Left renal cortex interstitium (tissue), 4 donors: ENCODE results near the gene COA5. TPM values are rescaled to one million over a fixed set of nuclear protein-coding genes. Genes with fewer than 3 reads are reported as not detected.
"Not testable (repeated sequence)": the region's sequence is repeated elsewhere in the genome, so short reads cannot be mapped to it uniquely, and the experiment has no call there.

Experiments
- DNase-seq, 4 donors: peaks; one replicate each; pipeline ENCODE4 v3.0.0-alpha.2; 2013; ENCODE audit warnings: low read depth in 4 of 4, low spot score in 2 of 4, missing footprints in 1 of 4
- polyA plus RNA-seq, 4 donors: library from polyadenylated mRNA; unstranded; fragments of 120-200 nt; gene quantifications; one replicate each; pipeline ENCODE4 v1.2.1, GENCODE V29; 2013; ENCODE audit not compliant: insufficient read length in 4 of 4

Gene COA5
- polyA plus RNA-seq, 4 donors: 78.7 to 89.1 (median 81.3) TPM

GRCh38 chr2:98607104-98607503, 1.2 kb downstream of the COA5 start:
- no peak for DNase-seq

DNA sequence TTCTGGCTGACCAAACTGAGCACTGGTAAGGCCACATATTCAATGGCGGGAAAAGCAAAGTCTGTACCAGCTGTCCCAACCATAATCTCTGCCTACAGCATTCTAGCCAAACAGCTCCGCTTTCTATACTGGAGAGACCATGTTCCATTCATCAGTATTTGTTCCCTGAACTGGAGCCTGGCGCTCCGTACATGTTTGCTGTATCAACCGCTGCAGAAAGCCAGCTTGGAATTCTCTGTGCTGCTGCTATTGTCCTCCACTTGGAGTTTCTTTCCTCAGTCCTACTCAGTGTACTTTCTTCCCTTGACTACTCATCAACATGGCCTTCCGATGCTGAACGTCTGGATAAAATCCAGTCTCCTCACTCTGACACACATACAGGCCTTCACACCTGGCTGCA, 1.9 kb downstream of the COA5 start:
- no peak for DNase-seq

DNA sequence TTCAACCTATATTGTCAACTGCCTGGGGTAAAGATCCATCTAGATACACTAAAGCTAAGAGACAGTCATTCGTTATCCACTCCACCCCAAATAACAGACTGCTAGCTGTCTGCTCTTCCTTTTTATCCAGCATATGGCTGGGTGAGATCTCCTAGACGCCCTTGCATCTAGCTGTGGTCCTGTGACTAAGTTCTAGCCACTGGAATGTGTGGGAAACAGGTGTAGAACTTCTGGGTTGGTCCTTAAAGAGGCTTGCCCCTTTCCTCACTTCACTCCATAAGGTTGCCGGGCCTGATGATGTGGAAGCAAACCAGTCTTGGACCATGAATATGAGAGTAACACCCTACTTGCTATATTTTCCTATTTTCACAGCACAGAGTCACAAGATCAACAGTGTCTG, 3.2 kb downstream of the COA5 start:
- DNase-seq: no peak

DNA sequence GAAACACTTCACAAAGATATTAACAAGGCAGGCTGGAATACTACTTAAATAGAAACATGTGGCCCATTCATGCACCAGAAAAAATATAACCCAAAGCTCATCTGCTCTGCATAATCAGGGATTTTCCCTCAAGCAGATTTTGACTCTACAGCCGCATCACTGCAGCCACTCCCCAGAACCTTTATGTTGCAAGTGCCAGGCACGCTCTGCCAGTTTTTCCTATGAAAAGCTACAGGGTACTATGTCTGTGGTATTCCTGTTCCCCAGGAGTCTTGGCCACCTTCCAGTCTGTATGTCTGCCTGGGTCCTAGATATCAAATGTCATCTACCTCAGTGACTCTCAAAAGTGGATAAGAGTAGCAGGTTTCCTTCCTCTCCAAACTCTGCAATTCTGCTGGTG, 3.8 kb downstream of the COA5 start:
- no peak for DNase-seq

DNA sequence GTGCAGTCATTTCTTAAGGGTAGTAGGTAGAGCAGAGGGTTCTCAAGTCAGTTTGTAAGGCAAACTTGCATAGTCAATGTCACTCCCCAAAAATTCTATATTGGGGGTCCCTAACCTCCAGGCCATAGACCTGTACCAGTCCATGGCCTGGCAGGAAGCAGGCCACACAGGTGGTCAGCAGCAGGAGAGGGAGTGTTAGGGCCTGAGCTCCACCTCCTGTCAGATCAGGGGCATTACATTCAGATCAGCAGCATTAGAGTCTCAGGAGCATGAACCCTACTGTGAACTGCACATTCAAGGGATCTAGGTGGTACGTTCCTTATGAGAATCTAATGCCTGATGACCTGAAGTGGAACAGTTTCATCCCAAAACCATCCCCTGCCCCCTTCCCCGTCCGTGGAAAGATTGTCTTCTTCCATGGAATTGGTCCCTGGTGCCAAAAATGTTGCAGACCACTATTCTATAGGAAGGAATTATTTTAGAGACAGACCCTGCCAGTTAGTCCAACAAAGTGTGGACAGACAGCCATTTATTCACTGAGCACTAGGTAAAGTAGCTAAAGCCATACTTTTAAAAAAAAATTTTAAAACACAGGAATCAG, 6.7 kb downstream of the COA5 start:
- DNase-seq: no peak

DNA sequence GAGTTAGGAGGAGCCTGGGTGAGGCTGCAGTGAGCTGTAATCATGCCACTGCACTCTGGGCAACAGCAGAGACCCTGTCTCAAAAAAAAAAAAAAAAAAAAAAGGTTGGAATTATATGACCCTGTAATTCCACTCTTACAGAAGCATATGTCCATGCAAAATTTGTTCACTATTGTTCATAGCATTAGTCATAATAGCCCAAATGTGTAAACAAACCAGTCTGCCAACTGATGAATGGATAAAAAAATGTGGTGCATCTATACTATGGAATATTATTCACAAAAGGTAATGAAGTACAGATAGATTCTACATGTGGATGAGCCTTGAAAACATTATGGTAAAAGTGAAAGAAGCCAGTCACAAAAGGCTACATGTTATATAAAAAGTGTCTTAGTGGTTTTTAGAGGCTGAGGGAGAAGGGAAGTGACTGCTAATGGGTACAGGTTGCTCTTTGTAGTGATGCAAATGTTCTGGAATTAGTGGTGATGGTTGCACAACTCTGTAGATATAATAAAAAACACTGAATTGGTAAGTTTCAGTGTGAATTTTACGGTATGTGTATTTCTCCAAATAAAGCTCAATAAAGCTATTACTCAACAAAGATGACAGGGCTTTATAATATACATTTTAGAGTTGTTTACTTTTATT, 9.4 kb downstream of the COA5 start:
- no peak for DNase-seq

- DNase-seq: not testable (repeated sequence)
Observed at GRCh38 chr2:98594665-98595064, 13.6 kb downstream of the COA5 start.

DNA sequence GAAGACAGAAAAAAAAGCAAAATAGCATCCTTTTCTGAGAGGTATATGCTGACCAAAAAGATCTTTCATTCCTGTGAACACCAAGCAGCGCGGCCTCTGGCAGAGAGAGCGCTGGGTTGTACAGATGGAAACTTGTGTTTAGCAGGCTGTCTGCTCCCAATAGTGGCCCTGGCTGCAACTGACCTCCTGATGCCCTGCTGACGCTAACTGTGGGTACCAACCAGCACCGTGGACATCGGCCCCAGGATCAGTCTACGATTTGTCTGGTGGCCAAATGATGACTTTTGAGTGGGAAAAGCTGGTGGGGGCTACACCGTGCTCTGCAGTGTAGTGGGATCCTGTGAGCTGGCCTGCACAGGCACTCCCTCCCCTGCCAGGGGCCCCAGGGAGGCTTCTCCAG, 15.7 kb downstream of the COA5 start:
- DNase-seq: no peak

DNA sequence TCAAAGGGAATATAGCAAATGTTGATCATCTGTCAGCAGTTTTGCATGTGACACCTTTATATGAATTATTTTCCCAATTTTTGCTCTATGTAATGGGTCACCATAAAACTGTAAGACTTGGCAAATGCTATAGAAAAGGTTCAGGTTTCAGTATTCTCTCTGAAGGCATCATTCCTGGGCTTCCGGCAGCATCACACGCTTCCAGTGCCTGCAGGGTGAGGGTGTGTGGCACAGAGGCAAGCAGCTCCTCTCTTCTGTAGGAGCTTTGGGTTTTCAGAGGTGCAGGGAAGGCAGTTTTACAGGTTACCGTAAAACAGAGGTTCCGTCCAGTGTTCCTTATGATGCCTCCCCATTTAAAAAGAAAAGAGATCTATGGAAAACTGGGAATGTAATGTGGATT, 18.8 kb downstream of the COA5 start:
- DNase-seq: no peak

DNA sequence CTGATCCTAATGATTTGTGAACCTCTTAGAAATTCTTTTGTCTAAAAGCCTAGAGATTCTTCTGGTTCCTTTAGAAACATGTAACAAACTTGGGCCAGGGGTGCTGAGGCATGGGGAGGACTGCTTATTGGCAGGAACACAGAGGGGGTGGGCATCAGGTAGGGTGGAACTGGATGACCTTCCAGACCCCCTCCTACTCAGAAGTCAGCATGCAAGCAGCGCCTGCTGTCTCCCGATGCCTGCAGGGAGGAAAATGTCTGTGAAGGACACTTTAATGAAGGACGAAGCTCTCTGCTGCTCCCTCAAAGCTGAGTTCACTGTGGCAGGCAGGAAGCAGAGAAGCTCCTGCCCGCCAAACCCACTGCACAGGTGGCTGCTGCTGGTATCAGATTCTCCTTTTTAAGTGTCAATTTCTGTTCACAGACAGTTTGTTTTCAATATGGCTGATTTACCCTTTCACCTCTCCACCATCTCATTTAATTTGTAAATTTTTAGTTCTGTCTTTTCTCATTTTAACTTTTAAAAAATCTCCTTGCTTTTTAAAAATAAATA, 19.4 kb downstream of the COA5 start:
- no peak for DNase-seq

DNA sequence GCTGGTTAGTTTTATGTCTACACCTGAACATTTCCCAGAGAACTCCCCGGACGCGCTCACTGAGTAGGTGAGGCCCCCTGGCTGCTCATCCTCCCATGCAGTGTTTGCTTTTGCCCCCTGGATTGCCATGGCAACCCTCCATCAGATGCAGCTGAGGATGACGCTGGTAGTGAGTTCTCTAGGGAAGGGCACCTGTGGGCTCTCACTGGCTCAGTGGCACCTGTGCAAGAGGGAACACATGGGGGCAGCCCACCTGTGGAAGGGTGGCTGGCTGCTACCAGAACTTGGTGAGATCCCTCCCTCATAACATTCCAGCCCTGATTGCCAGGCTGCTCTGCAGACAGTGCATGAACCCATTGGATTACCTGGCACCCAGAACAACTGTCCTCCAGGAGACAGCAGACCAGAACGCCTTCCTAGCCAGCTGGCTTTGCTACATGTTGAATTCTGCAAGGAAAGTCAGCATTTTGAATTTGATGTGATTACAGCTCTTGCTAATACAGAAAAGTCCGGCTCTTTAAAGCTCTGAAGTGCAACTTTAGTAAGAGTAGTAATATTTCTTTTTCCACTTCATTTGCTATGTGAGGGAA, 21.7 kb downstream of the COA5 start:
- no peak for DNase-seq

GRCh38 chr2:98585386-98585785, 22.9 kb downstream of the COA5 start:
- no peak for DNase-seq

GRCh38 chr2:98583816-98584618, 24.3 kb downstream of the COA5 start:
- DNase-seq: no peak

- DNase-seq: no peak
Observed at GRCh38 chr2:98583276-98583675, 25.0 kb downstream of the COA5 start.

- DNase-seq: no peak
Observed at GRCh38 chr2:98582523-98582922, 25.8 kb downstream of the COA5 start.

GRCh38 chr2:98580656-98581284, 27.5 kb downstream of the COA5 start:
- DNase-seq: no peak

GRCh38 chr2:98579926-98580325, 28.4 kb downstream of the COA5 start:
- DNase-seq: no peak

GRCh38 chr2:98578231-98578630, 30.1 kb downstream of the COA5 start:
- no peak for DNase-seq

- DNase-seq: no peak
Observed at GRCh38 chr2:98577313-98577712, 31.0 kb downstream of the COA5 start.

GRCh38 chr2:98576666-98577312, 31.5 kb downstream of the COA5 start:
- DNase-seq: no peak
